ENCODE data around the gene AKR1B1.

The AKR1B1 gene

GRCh38 chr7:134407311-134407710, 51.6 kb downstream of the AKR1B1 start:
- DNase-seq, result no peak

- no peak for DNase-seq
These were observed 52.5 kb downstream of the AKR1B1 start for GRCh38 chr7:134406431-134406830.

GRCh38 chr7:134405299-134405698, 53.6 kb downstream of the AKR1B1 start:
- DNase-seq, result no peak

GRCh38 chr7:134403062-134403461, 55.8 kb downstream of the AKR1B1 start:
- DNase-seq, result no peak

- DNase-seq, result no peak
These were observed 58.0 kb downstream of the AKR1B1 start for GRCh38 chr7:134400859-134401258.

GRCh38 chr7:134396031-134396430, 62.9 kb downstream of the AKR1B1 start:
- DNase-seq, result no peak

- DNase-seq, result no peak
These were observed 63.3 kb downstream of the AKR1B1 start for GRCh38 chr7:134395604-134396003.

GRCh38 chr7:134394056-134394455, 64.8 kb downstream of the AKR1B1 start:
- no peak for DNase-seq
